ENCODE measurements around the gene STAG1.

GRCh38 chr3:136503056-136503455, 249.1 kb downstream of the STAG1 start:
- TF ChIP-seq CTCF (IDR thresholded peaks at IDR 0.05) (no peak), EP300 (IDR thresholded peaks at IDR 0.05) (no peak), POLR2A (IDR thresholded peaks at IDR 0.05) (no peak)
